Measurements from ENCODE around the gene LRCH1.

The LRCH1 gene

DNA sequence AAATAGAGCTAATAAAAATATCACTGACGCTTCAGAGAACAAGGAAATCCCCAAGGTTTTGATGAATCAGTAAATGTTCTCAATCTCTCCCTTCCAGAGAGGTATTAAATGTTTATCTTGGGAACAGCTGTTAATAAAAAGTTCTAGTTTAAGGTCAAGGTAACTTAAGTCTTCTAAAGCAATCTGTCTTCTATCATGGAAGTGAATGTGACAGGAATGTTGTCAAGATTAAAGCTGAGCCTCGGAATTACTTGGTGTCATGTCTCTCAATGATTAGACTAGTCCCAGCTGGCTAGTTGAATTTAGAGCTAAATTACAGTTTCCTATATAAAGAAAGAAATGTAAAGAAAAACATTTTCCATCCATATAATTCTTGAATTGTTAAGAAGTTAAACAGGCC lies 220.6 kb downstream of the LRCH1 start:
- DNase-seq (ENCODE audit: low read depth): no peak
- TF ChIP-seq, protein P1, sequence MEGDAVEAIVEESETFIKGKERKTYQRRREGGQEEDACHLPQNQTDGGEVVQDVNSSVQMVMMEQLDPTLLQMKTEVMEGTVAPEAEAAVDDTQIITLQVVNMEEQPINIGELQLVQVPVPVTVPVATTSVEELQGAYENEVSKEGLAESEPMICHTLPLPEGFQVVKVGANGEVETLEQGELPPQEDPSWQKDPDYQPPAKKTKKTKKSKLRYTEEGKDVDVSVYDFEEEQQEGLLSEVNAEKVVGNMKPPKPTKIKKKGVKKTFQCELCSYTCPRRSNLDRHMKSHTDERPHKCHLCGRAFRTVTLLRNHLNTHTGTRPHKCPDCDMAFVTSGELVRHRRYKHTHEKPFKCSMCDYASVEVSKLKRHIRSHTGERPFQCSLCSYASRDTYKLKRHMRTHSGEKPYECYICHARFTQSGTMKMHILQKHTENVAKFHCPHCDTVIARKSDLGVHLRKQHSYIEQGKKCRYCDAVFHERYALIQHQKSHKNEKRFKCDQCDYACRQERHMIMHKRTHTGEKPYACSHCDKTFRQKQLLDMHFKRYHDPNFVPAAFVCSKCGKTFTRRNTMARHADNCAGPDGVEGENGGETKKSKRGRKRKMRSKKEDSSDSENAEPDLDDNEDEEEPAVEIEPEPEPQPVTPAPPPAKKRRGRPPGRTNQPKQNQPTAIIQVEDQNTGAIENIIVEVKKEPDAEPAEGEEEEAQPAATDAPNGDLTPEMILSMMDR (conservative IDR thresholded peaks at IDR 0.05; ENCODE audit: control insufficient read depth, insufficient read depth, low read depth, low read length): no peak
- no peak overlapping the region for H3K4me3 ChIP-seq (ENCODE audit: control insufficient read depth, low read depth, low read length)

GRCh38 chr13:46775385-46776107 lies 222.6 kb downstream of the LRCH1 start:
- no peak overlapping the region for H3K4me3 ChIP-seq (ENCODE audit: control insufficient read depth, low read depth, low read length)
- TF ChIP-seq, protein P1 (conservative IDR thresholded peaks at IDR 0.05; ENCODE audit: control insufficient read depth, insufficient read depth, low read depth, low read length): no peak
- no peak for DNase-seq (ENCODE audit: low read depth)

- H3K4me3 ChIP-seq (ENCODE audit: control insufficient read depth, low read depth, low read length): no peak overlapping the region
- TF ChIP-seq, protein P1 (conservative IDR thresholded peaks at IDR 0.05; ENCODE audit: control insufficient read depth, insufficient read depth, low read depth, low read length): no peak
- DNase-seq (ENCODE audit: low read depth): peak; percentile 19
These were observed 225.1 kb downstream of the LRCH1 start for GRCh38 chr13:46778095-46778494.

GRCh38 chr13:46778890-46779289 lies 225.9 kb downstream of the LRCH1 start:
- no peak overlapping the region for H3K4me3 ChIP-seq (ENCODE audit: control insufficient read depth, low read depth, low read length)
- DNase-seq (ENCODE audit: low read depth): peak; percentile 41
- TF ChIP-seq, protein P1 (conservative IDR thresholded peaks at IDR 0.05; ENCODE audit: control insufficient read depth, insufficient read depth, low read depth, low read length): no peak

GRCh38 chr13:46782066-46782465 lies 229.1 kb downstream of the LRCH1 start:
- DNase-seq (ENCODE audit: low read depth): no peak
- TF ChIP-seq, protein P1 (conservative IDR thresholded peaks at IDR 0.05; ENCODE audit: control insufficient read depth, insufficient read depth, low read depth, low read length): no peak

DNA sequence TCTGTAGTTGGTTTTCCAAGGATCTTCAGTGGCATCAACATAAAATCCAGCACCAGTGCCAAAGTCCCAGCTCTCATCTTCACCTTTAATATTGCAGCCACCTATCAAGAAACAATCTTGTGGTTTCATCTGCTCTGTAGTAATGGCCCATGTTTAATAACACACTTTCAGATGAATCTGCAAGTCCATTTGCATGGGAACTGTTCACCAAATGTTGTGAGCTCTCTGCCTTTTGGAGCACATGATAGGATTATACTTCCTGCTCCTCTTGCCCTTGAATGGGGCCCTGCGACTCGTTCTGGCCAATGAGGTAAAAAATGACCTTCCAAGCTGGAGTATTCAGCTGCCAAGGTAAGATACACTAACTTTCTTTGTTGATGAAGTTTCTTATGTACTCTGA lies 229.7 kb downstream of the LRCH1 start:
- TF ChIP-seq, protein P1 (conservative IDR thresholded peaks at IDR 0.05; ENCODE audit: control insufficient read depth, insufficient read depth, low read depth, low read length): no peak
- no peak for DNase-seq (ENCODE audit: low read depth)
- no peak overlapping the region for H3K4me3 ChIP-seq (ENCODE audit: control insufficient read depth, low read depth, low read length)

More at GRCh38 chr13:46782066-46782465, 229.1 kb downstream of the LRCH1 start:
- H3K4me3 ChIP-seq (ENCODE audit: control insufficient read depth, low read depth, low read length): no peak overlapping the region

Measured in fibroblast of mammary gland (primary cell).